ENCODE data around the gene SSU72.

SSU72 gene

DNA sequence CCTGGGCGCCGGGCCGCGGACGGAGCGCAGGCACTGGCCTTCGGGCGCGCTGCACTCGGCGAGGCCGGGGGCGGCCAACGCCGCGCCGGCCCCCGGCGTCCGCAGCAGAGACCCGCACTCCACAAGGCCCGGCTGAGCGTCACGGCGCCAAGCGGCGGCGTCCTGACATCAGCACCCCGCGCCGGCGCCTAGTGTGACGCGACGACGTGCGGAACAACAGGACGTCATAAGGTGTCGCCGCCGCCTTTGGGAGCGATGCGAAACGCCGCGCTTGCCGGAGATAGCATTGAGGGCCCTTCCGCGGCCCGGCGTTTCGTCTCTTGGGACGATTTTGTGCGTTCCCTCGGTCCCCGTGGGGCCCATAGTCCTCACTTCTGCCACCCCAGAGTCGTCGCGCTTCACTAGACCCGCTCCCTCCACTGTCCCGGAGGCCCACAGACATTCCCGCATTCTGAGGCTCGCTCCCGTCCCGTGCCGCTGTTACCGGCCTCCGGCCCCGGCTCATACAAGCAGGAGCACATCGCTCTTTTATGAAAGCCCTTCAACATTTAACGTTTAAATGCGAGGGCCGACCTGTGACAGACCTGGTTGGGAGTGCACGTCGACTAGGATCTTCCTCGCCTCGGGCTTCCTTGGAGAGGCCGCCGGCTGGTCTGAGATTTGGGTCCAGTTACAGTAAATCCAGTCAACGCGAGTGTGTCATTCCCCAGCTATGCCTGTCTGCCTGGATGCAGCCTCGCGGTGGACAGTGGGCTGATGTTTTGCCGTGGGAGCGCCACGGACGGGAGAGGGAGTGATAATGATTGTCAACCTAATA, at the start of gene SSU72:
Gene SSU72 (minus strand): TSS at position 143 of the 817 bp plus-strand sequence. CDS start 306 bp downstream, outside the sequence.
- DNase-seq: peak; percentile 93

GRCh38 chr1:1623631-1624442, 49.2 kb upstream of the SSU72 start:
- DNase-seq: no peak

- no peak for DNase-seq
Observed at GRCh38 chr1:1623181-1623630, 48.5 kb upstream of the SSU72 start.

GRCh38 chr1:1622788-1623094, 48.1 kb upstream of the SSU72 start:
- no peak for DNase-seq

DNA sequence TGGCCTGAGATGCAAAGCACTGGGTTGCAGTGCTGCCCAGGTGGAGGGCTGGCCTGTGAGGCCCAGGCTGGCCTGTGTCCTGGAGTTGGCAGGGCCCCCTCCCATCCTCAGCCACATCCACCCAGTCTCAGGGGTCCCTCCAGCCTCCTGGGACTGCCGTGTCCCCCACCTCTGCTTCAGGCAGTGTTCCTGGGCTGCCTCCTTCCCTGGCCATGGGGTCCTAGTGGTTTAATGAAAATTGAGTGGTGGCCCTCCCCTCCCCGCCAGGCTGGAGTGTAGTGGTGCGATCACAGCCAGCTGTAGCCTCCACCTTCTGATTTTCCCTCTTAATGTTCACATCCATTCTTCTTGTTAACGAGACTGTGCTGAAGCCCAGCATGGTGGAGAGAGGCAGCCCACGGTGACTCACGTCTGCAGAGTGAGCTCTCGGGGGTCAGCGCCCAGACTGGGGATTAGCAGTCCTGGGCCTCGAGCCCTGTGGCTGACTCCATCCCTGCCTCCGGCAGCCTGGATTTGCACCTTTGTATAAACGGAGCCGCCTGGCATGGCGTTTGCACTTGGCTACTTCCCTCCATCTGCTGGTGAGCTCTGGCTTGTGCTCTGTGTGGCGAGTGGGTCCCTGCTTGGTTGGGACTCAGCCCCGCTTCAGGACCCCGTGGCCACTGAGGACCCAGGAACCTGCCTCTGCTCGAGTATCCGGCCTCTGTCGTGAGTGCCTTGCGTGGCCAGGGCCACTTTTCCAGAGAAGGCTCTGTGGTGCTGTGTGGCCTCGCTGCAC, 47.5 kb upstream of the SSU72 start:
- DNase-seq: no peak

DNA sequence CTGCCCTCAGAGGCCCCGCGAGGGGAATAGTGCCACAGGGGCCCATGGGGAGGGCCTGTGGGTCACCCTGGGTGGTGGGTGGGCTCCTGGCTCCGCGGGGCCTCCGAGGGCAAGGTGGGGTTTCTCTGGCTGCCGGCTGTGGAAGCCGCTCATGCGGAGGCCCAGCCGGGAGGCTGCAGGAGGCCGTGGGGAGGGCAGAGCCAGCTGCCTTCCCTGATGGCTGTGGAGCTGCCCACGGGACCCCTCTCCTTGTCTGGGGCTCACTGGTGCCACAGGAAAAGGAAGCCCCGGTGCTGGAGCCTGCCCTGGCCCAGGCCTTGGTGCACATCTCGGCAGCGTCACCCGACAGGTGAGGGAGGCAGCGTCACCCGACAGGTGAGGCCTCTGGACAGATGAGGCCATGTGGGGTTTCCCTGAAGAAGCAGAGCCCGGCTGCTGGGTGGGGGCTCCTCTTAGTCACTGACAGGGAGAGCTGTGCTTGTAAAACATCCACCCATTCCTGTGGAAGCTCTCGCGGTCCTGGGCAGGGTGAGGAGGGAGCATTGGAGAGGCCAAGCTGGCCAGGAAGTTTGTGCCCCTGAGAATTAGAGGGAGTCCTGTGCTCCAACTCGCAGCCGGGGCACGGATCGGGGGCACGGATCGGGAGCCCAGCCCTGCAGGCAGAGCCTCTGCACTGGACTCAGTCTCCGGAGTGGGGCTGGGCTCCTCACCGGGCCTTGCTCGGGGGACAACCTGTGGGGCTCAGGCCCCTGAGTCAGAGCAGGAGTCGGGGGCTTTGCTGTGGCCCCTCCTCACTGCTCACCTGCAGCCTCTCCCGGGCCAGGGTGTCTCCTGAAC, 46.7 kb upstream of the SSU72 start:
- no peak for DNase-seq

DNA sequence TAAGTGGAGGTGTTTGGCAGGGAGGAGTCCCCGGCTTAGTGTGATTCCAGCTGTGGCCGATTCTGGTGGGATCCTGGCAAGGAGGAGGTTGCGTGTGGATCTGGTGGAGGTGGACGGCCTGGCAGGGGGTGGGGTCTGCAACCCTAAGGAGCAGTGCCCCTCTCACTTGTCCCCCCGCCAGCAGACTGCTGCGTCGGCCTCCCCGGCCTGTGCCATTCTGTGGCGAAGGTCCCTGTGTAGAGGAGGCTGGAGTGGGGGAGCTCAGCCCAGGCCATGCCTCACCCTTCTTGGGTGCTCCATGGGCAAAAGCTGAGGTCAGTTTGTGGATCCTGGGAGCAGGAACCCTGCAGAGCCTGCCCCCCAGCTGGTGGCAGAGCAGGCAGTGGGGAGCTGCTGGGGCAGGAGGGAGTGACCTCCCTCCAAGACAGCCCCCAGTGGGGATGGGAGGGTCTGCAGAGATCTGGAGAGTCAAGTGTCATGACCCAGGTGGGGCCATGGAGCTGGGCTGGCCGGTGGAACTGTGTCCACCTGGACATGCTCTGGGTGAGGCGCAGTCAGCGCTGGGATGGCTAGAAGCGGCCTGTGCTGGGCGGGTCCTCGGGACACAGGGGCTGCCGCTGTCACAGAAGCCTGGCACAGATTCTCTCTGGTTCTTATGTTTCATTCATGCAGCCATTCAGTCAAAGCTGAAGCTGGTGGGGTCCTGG, 45.9 kb upstream of the SSU72 start:
- no peak for DNase-seq

GRCh38 chr1:1619917-1620361, 45.3 kb upstream of the SSU72 start:
- DNase-seq: no peak

DNA sequence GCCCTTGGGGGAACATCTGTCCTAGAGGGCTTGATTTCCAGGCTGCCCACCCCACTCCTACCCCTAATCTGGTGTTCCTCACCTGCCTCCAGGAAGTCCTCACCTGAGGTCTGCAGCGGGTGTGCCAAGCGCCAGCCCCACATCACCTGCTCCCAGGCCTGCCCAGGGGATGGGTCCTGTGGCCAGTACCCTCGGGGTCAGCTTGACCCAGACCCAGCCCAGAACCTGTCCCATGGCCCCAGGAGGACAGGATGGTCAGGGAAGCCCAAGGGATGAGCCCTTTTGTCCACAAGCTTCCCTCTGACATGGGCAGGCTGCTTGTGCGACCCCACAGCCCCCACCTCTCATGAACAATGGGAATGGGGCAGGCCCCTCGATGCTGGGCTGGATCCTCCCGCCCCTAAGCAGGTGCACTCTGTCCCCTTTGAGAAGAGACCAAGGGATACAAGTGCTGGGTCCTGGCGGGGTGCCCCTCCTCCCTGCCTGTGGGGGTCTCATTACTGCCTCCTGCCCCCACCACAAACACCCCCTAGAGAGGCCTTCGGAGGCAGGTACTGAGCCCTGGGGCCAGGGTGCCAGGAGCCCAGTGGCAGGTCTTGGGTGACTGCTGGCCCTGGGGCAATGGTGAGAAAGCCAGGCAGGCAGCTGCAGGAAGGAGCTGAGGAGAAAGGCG, 43.9 kb upstream of the SSU72 start:
- DNase-seq: no peak

DNA sequence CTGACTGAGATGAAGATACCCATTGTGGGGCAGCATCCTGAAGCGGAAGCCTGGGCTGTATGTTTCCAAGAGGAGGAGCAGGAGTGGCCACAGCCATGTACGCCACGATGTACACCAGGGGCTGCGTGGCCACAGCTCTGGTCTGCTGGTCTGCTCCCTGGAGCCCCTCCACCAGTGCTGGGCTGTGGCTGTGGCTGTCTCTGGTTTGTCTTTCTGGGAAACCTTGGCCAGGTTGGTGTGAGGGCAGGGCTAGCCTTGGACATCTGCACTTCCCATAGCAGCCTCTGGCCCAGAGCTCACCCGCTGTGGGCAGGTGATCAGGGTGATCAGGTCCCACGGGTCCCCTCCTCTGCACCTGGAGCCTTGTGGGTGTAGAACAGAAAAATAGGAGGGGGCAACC, 43.3 kb upstream of the SSU72 start:
- DNase-seq: no peak

DNA sequence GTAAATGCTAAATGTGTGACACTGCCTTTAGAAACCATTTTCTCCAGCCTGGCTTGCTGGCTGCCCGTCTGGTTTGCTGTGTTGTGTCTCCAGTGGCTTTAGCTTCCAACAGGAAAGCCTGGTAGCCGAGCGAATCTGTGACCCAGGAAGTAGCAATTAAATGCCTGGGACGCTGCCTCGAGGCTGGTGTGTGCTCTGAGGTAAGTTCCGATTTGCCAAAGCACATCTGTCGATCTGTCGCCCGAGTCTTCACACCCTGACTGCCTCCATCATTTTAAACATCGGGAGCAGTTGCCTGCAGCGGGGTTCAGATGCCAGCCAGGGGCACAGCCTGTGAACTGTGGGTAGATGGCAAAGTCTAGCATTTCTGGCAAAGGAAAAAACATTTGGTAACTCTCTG, 42.9 kb upstream of the SSU72 start:
- DNase-seq: no peak

GRCh38 chr1:1616838-1617237, 42.2 kb upstream of the SSU72 start:
- no peak for DNase-seq

GRCh38 chr1:1616045-1616790, 41.6 kb upstream of the SSU72 start:
- peak; percentile 48 for DNase-seq

DNA sequence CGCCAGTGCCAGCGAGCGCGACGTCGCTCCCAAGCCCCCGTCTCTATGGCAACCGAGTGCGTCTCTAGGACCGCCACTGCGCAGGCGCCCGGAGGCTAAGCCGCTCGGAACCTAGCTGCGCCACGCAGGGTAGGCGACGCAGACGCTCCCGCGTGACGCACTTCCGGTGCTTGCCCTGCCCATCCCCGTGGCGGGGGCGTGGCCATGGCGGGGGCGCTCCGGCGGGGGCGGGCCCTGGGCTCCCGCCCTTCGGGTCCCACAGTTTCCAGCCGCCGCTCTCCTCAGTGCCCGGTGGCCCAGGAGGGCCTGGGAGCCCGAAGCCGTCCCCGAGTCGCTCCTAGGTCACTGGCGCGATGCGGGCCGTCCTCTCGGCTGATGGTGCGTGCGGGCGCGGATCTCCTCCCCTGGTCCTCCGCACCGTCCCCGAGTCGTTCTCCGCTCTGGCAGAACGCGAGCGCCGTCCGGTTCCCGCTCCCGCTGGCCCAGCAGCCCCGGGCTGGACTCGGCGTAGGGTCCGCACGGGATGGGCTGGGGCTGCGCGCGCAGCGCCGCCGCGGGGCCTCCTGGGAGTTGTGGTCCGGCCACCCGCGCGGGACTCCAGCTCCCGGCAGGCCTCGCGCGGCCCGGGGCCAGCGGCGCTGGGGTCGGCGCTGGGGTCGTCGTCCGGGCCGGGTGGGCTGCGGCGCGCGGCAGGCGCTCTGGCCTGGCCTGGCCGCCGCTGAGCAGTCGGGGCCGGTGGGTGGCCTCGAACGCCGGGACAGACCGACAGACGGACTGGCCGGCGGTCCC, 40.8 kb upstream of the SSU72 start, which contains the start of gene MIB2:
Gene MIB2 (plus strand): TSS at position 245 of the 789 bp plus-strand sequence. CDS start 7,953 bp downstream, outside the sequence.
- peak; percentile 96 for DNase-seq

- no peak for DNase-seq
Observed at GRCh38 chr1:1614954-1615255, 40.2 kb upstream of the SSU72 start.

- peak; percentile 59 for DNase-seq
Observed at GRCh38 chr1:1614204-1614953, 39.7 kb upstream of the SSU72 start.

DNA sequence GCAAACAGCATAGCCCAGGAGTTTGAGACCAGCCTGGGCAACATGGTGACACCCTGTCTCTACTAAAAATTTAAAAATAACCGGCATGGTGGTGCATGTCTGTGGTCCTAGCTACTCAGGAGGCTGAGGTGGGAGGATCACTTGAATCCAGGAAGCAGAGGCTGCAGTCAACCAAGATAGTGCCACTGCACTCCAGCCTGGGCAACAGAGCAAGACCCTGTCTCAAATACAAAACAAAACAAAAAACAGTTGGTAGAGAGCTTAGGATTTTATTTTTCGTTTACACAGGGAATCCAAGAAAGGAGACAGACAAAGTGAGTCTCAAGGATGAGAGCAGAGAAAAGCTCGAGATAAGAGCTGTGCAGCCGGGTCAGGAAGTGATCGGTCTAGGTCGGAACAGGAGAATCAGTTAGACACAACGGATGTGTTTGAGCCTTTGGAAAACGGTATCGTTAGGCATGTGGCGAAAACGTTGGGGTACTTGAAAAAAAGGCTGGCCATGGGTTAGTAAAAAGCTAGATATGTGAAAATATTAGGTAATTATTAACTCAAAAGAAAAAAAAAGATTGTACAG, 38.9 kb upstream of the SSU72 start:
- no peak for DNase-seq

DNA sequence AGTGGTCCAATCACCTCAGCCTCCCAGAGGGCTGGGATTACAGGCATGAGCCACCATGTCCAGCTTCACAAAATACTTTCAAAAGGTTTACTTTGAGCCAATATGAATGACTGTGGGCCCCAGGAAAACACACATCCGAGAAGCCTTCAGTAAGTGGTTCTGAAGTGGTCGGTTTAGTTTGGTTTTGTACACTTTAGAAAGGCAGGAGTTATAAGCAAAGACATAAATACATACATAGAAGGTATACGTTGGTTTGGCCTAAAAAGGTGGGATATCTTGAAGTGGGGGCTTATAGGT, 37.4 kb upstream of the SSU72 start:
- no peak for DNase-seq

- no peak for DNase-seq
Observed at GRCh38 chr1:1610796-1611195, 36.1 kb upstream of the SSU72 start.
